AG04449 (cell line): Measurements from ENCODE around the gene RAPGEF2.

ENCODE experiments used
- CTCF ChIA-PET: fragments of 350-600 bp; formaldehyde crosslinking; extraction: SDS; loops from one replicate; lab custom pipeline; 2021; ENCODE audit warnings: antibody characterized with exemption; lab: Yijun Ruan, JAX
- POLR2A ChIA-PET: fragments of 400-600, 350-600 bp; formaldehyde crosslinking; extraction: SDS; loops from one replicate; lab custom pipeline; 2020; ENCODE audit warnings: antibody characterized with exemption, inconsistent platforms; lab: Yijun Ruan, JAX
- DNase-seq: peaks from one replicate; pipeline ENCODE4 v3.0.0-alpha.2; 2010; ENCODE audit warnings: low read depth, low spot score
- H3K4me3 ChIP-seq: 2 replicates; pipeline ENCODE4 v1.5.1; 2011; ENCODE audit warnings: low read depth, mild to moderate bottlenecking, control low read depth, low read length
- CTCF ChIP-seq: IDR thresholded peaks from one replicate; pipeline ENCODE4 v1.5.1; 2011; ENCODE audit warnings: mild to moderate bottlenecking, moderate library complexity, low read length, control low read depth, inconsistent platforms; ENCODE audit not compliant: insufficient read depth; ENCODE audit errors: missing control alignments

RAPGEF2 gene

GRCh38 chr4:159097785-159098184 lies 5.1 kb upstream of the RAPGEF2 start:
- H3K4me3 ChIP-seq = no peak overlapping the region
- TF ChIP-seq CTCF = no peak
- ChIA-PET POLR2A (no interaction called here), CTCF (no interaction called here)
- no peak for DNase-seq

- no peak for DNase-seq
- H3K4me3 ChIP-seq = no peak overlapping the region
- CTCF ChIA-PET = no interaction called here
- POLR2A ChIA-PET = no interaction called here
- TF ChIP-seq CTCF = no peak
Observed at GRCh38 chr4:159098482-159099127, 4.3 kb upstream of the RAPGEF2 start.

- ChIA-PET POLR2A (no interaction called here), CTCF (interaction anchor here (1.1 kb wide), 1 partner anchor 10 kb away, joined by 3 read pairs; no protein-coding TSS in a partner anchor)
- DNase-seq = no peak
- peak overlapping the region; percentile 85 for H3K4me3 ChIP-seq
- TF ChIP-seq CTCF = no peak
Observed at GRCh38 chr4:159101988-159102621, 774 bp upstream of the RAPGEF2 start.

- no peak for DNase-seq
- H3K4me3 ChIP-seq = peak overlapping the region; percentile 85
- ChIA-PET POLR2A (no interaction called here), CTCF (interaction anchor here (0.6 kb wide), 1 partner anchor 99 kb away, joined by 3 read pairs; no protein-coding TSS in a partner anchor)
- no peak for TF ChIP-seq CTCF
Observed at GRCh38 chr4:159103384-159103990, 608 bp downstream of the RAPGEF2 start.

- ChIA-PET CTCF (interaction anchor here (0.7 to 1.2 kb wide), 2 partner anchors 246 to 791 kb away, joined by 3 to 4 read pairs; no protein-coding TSS in a partner anchor), POLR2A (no interaction called here)
- DNase-seq = no peak
- H3K4me3 ChIP-seq = peak overlapping the region; percentile 85
- no peak for TF ChIP-seq CTCF
Observed at GRCh38 chr4:159104694-159105414, 2.0 kb downstream of the RAPGEF2 start.
